ENCODE data around the gene KLLN.

DNA sequence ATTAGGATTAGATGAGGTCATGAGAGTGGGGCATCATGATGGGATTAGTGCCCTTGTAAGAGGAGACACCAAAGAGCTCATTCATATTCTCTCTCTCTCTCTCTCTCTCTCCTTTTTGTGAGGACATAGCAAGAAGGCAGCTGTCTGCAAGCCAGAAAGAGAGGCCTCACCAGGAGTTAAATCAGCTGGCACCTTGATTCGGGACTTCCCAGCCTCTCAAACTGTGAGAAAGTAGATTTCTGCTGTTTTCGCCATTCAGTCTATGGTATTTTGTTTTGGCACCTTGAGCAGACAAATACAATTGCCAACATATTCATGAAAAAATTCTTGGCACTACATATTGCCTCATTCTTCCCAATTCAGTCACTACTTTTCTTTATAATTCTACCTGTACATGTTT lies 24.7 kb downstream of the KLLN start:
- TF ChIP-seq, protein P1, sequence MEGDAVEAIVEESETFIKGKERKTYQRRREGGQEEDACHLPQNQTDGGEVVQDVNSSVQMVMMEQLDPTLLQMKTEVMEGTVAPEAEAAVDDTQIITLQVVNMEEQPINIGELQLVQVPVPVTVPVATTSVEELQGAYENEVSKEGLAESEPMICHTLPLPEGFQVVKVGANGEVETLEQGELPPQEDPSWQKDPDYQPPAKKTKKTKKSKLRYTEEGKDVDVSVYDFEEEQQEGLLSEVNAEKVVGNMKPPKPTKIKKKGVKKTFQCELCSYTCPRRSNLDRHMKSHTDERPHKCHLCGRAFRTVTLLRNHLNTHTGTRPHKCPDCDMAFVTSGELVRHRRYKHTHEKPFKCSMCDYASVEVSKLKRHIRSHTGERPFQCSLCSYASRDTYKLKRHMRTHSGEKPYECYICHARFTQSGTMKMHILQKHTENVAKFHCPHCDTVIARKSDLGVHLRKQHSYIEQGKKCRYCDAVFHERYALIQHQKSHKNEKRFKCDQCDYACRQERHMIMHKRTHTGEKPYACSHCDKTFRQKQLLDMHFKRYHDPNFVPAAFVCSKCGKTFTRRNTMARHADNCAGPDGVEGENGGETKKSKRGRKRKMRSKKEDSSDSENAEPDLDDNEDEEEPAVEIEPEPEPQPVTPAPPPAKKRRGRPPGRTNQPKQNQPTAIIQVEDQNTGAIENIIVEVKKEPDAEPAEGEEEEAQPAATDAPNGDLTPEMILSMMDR (CRISPR knock-in tag; IDR thresholded peaks at IDR 0.05), result no peak
- TF ChIP-seq BHLHE40 (IDR thresholded peaks at IDR 0.05; ENCODE audit: low read length), result no peak
- TF ChIP-seq AGO1 (IDR thresholded peaks at IDR 0.05; ENCODE audit: low read depth, low read length, poor library complexity, severe bottlenecking), result no peak
- no peak for TF ChIP-seq PRMT3 (CRISPR knock-in tag; IDR thresholded peaks at IDR 0.05; ENCODE audit: borderline replicate concordance, low read depth)
- TF ChIP-seq, protein P2, sequence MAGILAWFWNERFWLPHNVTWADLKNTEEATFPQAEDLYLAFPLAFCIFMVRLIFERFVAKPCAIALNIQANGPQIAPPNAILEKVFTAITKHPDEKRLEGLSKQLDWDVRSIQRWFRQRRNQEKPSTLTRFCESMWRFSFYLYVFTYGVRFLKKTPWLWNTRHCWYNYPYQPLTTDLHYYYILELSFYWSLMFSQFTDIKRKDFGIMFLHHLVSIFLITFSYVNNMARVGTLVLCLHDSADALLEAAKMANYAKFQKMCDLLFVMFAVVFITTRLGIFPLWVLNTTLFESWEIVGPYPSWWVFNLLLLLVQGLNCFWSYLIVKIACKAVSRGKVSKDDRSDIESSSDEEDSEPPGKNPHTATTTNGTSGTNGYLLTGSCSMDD (CRISPR knock-in tag; IDR thresholded peaks at IDR 0.05), result no peak

All from HepG2 (cell line).